Ishikawa (cell line): Measurements from ENCODE around the gene CD300LB.

Experiments used
- CEBPB ChIP-seq: IDR thresholded peaks from 2 replicates; pipeline ENCODE4 v1.6.1; 2012
- CREB1 ChIP-seq: IDR thresholded peaks from 2 replicates; pipeline ENCODE4 v1.6.1; 2012; ENCODE audit warnings: low read depth
- EGR1 ChIP-seq: IDR thresholded peaks from 2 replicates; pipeline ENCODE4 v1.6.1; 2012
- EP300 ChIP-seq: IDR thresholded peaks from 2 replicates; pipeline ENCODE4 v1.6.1; 2012; ENCODE audit warnings: borderline replicate concordance
- FOXM1 ChIP-seq: IDR thresholded peaks from 2 replicates; pipeline ENCODE4 v1.6.1; 2012; ENCODE audit warnings: low read depth, borderline replicate concordance
- NFIC ChIP-seq: IDR thresholded peaks from 2 replicates; pipeline ENCODE4 v1.6.1; 2012
- RAD21 ChIP-seq: IDR thresholded peaks from 2 replicates; pipeline ENCODE4 v1.6.1; 2012; ENCODE audit warnings: low read depth
- TAF1 ChIP-seq: IDR thresholded peaks from 2 replicates; pipeline ENCODE4 v1.6.1; 2012; ENCODE audit warnings: low read depth, mild to moderate bottlenecking
- TCF12 ChIP-seq: IDR thresholded peaks from 2 replicates; pipeline ENCODE4 v1.6.1; 2012; ENCODE audit warnings: low read depth
- TEAD4 ChIP-seq: IDR thresholded peaks from 2 replicates; pipeline ENCODE4 v1.6.1; 2012
- USF1 ChIP-seq: IDR thresholded peaks from 2 replicates; pipeline ENCODE4 v1.6.1; 2012
- YY1 ChIP-seq: IDR thresholded peaks from 2 replicates; pipeline ENCODE4 v1.6.1; 2012; ENCODE audit warnings: low read depth
- ZBTB7A ChIP-seq: IDR thresholded peaks from 2 replicates; pipeline ENCODE4 v1.6.1; 2012; ENCODE audit warnings: low read depth
- TF ChIP-seq, protein P1 (sequence below): IDR thresholded peaks from 2 replicates; pipeline ENCODE4 v1.6.1; 2012; ENCODE audit warnings: low read depth, mild to moderate bottlenecking
- TF ChIP-seq, protein P2 (sequence below): IDR thresholded peaks from 2 replicates; pipeline ENCODE4 v1.6.1; 2012

Gene CD300LB

DNA sequence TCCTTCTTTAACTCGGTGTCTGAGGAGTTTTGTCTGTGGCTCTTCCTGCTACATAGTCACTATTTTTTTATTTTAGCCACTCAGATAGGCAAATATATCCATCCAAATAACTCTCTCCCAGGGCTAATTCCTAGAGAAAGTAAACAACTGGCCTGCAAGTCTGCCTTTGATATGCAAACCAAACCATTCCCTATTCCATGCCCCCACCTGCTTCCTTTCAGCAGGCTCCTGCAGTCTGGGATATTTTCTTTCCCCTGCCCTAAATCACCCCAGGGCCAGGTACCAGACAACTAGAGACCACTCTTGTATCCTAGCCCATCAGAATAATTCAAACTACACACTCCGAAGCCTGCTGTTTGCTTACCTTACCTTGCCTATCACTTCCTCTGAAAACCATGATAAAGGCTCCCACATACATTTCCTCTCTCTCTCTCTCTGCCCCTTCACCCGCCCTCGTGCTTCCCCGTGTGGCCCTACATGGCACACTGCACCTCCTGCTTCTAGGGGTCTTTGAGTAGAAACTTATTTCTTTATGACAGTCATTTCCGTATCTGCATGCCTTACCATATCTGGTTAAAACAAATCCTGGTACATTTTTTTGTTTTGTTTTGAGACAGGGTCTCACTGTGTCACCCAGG, 27.7 kb upstream of the CD300LB start:
- TF ChIP-seq TAF1 (no peak), NFIC (no peak), CEBPB (no peak), TCF12 (no peak), ZBTB7A (no peak), EP300 (no peak), FOXM1 (no peak), CREB1 (no peak), TEAD4 (no peak), RAD21 (no peak), USF1 (no peak), YY1 (no peak), EGR1 (no peak)
- TF ChIP-seq, protein P1, sequence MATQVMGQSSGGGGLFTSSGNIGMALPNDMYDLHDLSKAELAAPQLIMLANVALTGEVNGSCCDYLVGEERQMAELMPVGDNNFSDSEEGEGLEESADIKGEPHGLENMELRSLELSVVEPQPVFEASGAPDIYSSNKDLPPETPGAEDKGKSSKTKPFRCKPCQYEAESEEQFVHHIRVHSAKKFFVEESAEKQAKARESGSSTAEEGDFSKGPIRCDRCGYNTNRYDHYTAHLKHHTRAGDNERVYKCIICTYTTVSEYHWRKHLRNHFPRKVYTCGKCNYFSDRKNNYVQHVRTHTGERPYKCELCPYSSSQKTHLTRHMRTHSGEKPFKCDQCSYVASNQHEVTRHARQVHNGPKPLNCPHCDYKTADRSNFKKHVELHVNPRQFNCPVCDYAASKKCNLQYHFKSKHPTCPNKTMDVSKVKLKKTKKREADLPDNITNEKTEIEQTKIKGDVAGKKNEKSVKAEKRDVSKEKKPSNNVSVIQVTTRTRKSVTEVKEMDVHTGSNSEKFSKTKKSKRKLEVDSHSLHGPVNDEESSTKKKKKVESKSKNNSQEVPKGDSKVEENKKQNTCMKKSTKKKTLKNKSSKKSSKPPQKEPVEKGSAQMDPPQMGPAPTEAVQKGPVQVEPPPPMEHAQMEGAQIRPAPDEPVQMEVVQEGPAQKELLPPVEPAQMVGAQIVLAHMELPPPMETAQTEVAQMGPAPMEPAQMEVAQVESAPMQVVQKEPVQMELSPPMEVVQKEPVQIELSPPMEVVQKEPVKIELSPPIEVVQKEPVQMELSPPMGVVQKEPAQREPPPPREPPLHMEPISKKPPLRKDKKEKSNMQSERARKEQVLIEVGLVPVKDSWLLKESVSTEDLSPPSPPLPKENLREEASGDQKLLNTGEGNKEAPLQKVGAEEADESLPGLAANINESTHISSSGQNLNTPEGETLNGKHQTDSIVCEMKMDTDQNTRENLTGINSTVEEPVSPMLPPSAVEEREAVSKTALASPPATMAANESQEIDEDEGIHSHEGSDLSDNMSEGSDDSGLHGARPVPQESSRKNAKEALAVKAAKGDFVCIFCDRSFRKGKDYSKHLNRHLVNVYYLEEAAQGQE, result no peak
- TF ChIP-seq, protein P2, sequence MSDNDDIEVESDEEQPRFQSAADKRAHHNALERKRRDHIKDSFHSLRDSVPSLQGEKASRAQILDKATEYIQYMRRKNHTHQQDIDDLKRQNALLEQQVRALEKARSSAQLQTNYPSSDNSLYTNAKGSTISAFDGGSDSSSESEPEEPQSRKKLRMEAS, result no peak

- TF ChIP-seq, protein P2, result no peak
- TF ChIP-seq ZBTB7A (no peak), CREB1 (no peak), EP300 (no peak)
Observed at GRCh38 chr17:74555427-74555940, 24.2 kb upstream of the CD300LB start.

GRCh38 chr17:74554909-74555308, 23.6 kb upstream of the CD300LB start:
- no peak for TF ChIP-seq YY1

DNA sequence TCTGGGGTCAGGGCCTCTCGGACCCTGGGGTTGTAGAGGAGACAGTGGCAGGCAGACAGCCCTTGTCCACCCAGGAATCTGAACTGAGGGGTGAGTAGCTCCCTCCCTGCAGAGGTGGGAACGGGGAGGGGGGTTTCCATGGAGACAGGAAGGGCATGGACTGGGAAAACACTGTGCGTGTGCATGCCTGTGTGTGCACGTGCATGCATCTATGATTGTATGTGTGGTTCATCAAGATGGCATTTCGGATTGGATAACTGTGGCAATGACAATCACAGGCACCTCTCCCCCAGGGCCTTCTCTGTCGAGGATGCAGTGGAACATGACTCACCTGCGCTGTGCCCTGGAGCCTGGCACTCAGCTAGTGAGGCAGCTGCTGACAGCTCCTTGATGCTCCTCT, 20.8 kb upstream of the CD300LB start:
- no peak for TF ChIP-seq NFIC
- TF ChIP-seq, protein P1, result no peak
- TF ChIP-seq ZBTB7A, result no peak
- no peak for TF ChIP-seq FOXM1
- no peak for TF ChIP-seq CREB1
- no peak for TF ChIP-seq EGR1
- TF ChIP-seq YY1, result no peak
- TF ChIP-seq TCF12, result no peak
- TF ChIP-seq, protein P2, result no peak
- no peak for TF ChIP-seq USF1
- TF ChIP-seq EP300, result no peak
- TF ChIP-seq RAD21, result no peak
- TF ChIP-seq TAF1, result no peak

DNA sequence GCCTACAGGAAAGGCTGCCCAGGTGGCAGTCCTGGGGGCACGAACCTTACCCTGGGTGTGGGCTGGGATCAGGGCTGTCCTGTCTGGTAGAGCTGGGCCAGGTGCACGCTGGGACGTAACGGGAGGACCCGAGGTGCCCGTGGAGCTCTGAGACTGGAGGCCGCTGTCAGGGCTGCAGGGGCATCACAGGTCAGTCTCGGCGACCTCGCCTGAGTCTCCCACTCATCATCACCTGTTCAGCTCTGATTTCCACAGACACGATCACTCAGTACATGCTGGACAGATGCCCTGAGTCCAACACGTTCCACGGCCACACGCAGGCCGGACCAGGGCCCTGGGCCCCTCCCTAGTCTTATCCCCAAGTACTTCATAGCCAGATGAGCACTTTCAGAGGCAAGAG, 19.3 kb upstream of the CD300LB start:
- TF ChIP-seq YY1 (no peak), RAD21 (no peak), CREB1 (no peak), ZBTB7A (no peak), EP300 (no peak), EGR1 (no peak)
- TF ChIP-seq, protein P1, result no peak
- TF ChIP-seq, protein P2, result no peak
